ENCODE data around the gene FHOD3. TPM values are rescaled to one million over a fixed set of nuclear protein-coding genes. Genes with fewer than 3 reads are reported as not detected.
A peak's percentile ranks its signal among the peaks of the same experiment; 100 is the strongest.

The FHOD3 gene
- total and polyA plus RNA-seq, 9 donors = 27.1 to 36.8 (median 33.7) TPM

DNA sequence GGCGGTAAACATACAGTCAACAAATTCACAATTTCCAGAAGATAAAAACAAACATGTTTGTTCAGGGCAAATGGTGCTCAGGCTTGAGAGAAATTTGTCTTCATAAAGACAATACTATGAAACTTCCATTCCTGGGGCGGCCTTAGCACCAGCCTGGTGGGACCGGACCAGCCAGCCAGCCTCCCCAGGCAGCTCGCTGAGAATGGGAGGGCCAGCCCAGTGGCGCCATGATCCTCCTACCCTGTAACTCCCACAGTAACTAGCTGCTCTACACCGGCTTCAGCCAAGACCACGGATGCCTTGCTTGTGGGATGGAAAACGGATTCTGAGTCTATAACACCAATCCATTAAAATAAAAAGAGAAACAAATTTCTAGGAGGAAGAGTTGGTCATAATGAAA lies 24.2 kb upstream of the FHOD3 start:
- H3K27me3 ChIP-seq (ENCODE audit: control insufficient read depth, insufficient read depth, low read length) = no peaks in the 10 kb centered on the region
- WGBS (ENCODE audit: insufficient coverage) = no CpG with 5 or more reads among the region's 8 CpGs
- H3K9me3 ChIP-seq (replicated peaks; ENCODE audit: control insufficient read depth, low read depth, low read length) = no peaks in the 10 kb centered on the region

DNA sequence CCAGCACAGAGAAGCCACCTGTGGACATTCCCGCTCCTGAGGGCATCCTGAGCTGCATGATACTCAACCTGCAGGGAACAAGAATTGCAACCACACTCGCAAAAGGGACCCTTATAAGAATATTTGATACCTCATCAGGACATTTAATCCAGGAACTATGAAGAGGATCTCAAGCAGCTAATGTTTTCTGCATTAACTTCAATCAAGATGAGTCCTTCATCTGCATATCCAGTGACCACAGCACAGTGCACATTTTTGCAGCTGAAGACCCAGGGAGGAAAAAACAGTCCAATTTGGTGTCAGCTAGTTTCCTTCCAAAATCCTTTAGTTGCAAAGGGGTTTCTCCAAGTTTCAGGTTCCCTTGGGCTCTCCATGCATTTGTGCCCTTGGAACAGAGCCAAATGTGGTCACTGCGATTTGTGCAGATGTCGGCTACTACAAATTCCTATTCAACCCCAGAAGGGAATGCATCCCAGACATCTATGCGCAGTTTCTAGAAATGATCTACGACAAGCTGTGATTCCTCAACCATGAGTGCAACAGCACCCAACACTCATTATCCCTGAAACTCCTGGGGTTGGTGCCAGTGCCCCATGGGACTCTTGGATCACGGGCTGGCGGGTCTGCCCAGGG lies 23.3 kb upstream of the FHOD3 start:
- Histone ChIP-seq H3K4me3 (ENCODE audit: low read length) (no peak overlapping the region), H3K27me3 (ENCODE audit: control insufficient read depth, insufficient read depth, low read length) (peaks cover 2% of the 10 kb centered on the region), H3K36me3 (ENCODE audit: control insufficient read depth, insufficient read depth, low read length) (no peaks in the 10 kb centered on the region), H3K27ac (ENCODE audit: low read length) (no peak overlapping the region), H3K9me3 (replicated peaks; ENCODE audit: control insufficient read depth, low read depth, low read length) (no peaks in the 10 kb centered on the region), H3K4me1 (ENCODE audit: control insufficient read depth, insufficient read depth, low read length) (no peaks in the 10 kb centered on the region)
- DNase-seq = no peak
- WGBS (ENCODE audit: insufficient coverage) = 78% methylated on average over 8 of the region's 8 CpGs

More for the DNA sequence above, 24.2 kb upstream of the FHOD3 start:
- H3K27ac ChIP-seq (ENCODE audit: low read length) = no peak overlapping the region
- DNase-seq = no peak
- H3K36me3 ChIP-seq (ENCODE audit: control insufficient read depth, insufficient read depth, low read length) = no peaks in the 10 kb centered on the region
- H3K4me3 ChIP-seq (ENCODE audit: low read length) = no peak overlapping the region
- H3K4me1 ChIP-seq (ENCODE audit: control insufficient read depth, insufficient read depth, low read length) = no peaks in the 10 kb centered on the region

DNA sequence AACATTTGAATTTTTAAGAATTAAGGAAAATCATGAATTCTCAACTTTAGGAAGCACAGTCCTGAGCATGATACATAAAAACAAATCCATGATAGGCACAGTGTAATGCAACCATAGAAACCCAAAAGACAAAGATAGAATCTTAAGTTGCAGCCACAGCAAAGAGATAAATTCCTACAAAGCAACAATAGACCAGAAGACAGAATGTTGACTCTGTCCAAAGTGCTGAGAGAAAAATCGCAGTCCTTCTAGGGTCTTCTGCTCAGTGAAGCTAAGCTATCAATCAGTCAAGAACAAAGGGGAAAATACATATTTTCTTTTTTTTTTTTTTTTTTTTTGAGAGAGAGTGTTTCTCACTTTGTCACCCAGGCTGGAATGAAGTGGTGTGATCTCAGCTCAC lies 22.0 kb upstream of the FHOD3 start:
- WGBS (ENCODE audit: insufficient coverage) = no CpG with 5 or more reads among the region's 1 CpG
- DNase-seq = no peak
- Histone ChIP-seq H3K9me3 (replicated peaks; ENCODE audit: control insufficient read depth, low read depth, low read length) (no peaks in the 10 kb centered on the region), H3K27me3 (ENCODE audit: control insufficient read depth, insufficient read depth, low read length) (peaks cover 2% of the 10 kb centered on the region), H3K27ac (ENCODE audit: low read length) (no peak overlapping the region), H3K36me3 (ENCODE audit: control insufficient read depth, insufficient read depth, low read length) (no peaks in the 10 kb centered on the region), H3K4me1 (ENCODE audit: control insufficient read depth, insufficient read depth, low read length) (no peaks in the 10 kb centered on the region), H3K4me3 (ENCODE audit: low read length) (no peak overlapping the region)

DNA sequence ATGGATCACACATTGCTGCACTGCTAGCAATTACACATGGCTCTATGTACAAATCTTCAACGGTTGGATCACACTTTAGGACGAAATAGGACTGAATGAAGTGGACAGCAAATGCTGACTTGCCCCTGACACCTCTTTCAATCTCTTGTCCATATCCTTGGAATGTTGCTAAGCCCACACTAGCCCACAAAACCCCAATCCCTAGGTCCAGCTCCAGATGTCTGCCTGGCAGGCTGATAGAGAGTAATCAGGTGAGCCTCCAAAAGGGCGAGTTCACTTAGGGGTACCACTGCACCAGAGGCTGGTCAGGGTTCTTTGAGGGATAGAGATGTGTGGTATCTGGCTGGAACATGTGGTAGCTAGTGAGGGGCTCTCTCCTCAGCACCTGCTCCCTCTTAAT lies 18.5 kb upstream of the FHOD3 start:
- peaks cover 9% of the 10 kb centered on the region for H3K27me3 ChIP-seq (ENCODE audit: control insufficient read depth, insufficient read depth, low read length)
- 59% methylated on average over 2 of the region's 3 CpGs for WGBS (ENCODE audit: insufficient coverage)
- H3K36me3 ChIP-seq (ENCODE audit: control insufficient read depth, insufficient read depth, low read length) = no peaks in the 10 kb centered on the region
- DNase-seq = no peak
- H3K4me1 ChIP-seq (ENCODE audit: control insufficient read depth, insufficient read depth, low read length) = no peaks in the 10 kb centered on the region
- no peak overlapping the region for H3K4me3 ChIP-seq (ENCODE audit: low read length)
- no peaks in the 10 kb centered on the region for H3K9me3 ChIP-seq (replicated peaks; ENCODE audit: control insufficient read depth, low read depth, low read length)
- H3K27ac ChIP-seq (ENCODE audit: low read length) = no peak overlapping the region

DNA sequence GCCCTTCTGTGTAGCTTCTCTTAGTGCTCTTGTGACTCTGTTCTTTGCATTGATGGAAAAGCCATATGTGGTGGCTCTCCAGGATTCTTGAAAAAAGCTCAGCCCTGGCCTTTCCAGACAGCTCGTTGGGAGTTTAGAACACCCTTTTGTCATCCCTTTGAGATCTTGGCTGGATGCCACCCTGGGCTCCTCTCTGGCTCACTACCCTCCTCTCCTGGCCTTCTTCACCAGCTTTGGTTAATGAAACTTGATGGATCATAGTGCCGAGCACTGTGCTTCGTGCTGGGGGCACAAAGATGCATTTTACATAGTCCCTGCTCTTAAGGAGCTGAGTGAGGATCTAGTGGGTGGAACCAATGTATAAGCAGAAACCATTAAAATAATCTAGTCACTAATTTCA lies 15.6 kb upstream of the FHOD3 start:
- H3K4me1 ChIP-seq (ENCODE audit: control insufficient read depth, insufficient read depth, low read length) = no peaks in the 10 kb centered on the region
- 20% methylated on average over 1 of the region's 3 CpGs for WGBS (ENCODE audit: insufficient coverage)
- no peaks in the 10 kb centered on the region for H3K36me3 ChIP-seq (ENCODE audit: control insufficient read depth, insufficient read depth, low read length)
- H3K9me3 ChIP-seq (replicated peaks; ENCODE audit: control insufficient read depth, low read depth, low read length) = no peaks in the 10 kb centered on the region
- H3K27ac ChIP-seq (ENCODE audit: low read length) = no peak overlapping the region
- H3K27me3 ChIP-seq (ENCODE audit: control insufficient read depth, insufficient read depth, low read length) = peaks cover 9% of the 10 kb centered on the region
- H3K4me3 ChIP-seq (ENCODE audit: low read length) = no peak overlapping the region
- DNase-seq = no peak

DNA sequence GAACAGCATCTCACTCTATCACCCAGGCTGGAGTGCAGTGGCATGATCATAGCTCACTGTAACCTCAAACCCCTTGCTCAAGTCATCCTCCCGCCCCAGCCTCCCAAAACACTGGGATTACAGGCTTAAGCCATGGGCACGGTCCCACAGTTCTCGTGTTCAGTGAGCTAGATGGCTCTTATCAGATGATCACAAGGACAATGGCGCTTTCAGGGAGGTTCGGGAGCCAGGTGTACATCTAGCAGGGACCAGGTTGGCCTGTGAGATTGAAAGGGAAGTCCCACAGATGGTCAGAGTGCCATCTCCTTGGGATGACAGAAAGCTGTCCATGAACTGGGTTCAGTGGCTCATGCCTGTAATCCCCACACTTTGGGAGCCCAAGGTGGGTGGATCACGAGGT lies 14.1 kb upstream of the FHOD3 start:
- H3K27ac ChIP-seq (ENCODE audit: low read length) = no peak overlapping the region
- 76% methylated on average over 4 of the region's 6 CpGs for WGBS (ENCODE audit: insufficient coverage)
- no peak overlapping the region for H3K4me3 ChIP-seq (ENCODE audit: low read length)
- DNase-seq = no peak
- peaks cover 9% of the 10 kb centered on the region for H3K27me3 ChIP-seq (ENCODE audit: control insufficient read depth, insufficient read depth, low read length)
- H3K4me1 ChIP-seq (ENCODE audit: control insufficient read depth, insufficient read depth, low read length) = no peaks in the 10 kb centered on the region
- H3K36me3 ChIP-seq (ENCODE audit: control insufficient read depth, insufficient read depth, low read length) = no peaks in the 10 kb centered on the region
- peaks cover 2% of the 10 kb centered on the region for H3K9me3 ChIP-seq (replicated peaks; ENCODE audit: control insufficient read depth, low read depth, low read length)

DNA sequence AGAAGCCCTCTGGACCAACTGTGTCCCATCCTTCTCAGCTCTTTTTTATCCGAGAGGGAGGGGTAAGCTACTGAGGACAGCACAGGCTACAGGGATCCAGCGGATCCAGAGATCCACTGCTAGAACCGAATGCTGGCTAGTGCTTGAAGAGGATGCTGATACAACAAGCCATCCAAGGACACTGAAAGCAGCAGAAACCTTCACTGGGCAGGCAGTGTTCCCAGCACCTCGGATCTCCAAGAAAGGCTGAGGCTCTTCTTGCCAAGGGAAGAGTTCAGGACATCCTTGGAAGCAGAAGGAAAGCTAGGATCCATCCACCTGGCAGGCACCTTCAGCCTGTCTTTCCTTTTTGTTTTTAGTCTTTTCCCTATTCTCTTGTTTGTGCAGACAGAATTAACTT lies 13.2 kb upstream of the FHOD3 start:
- Histone ChIP-seq H3K9me3 (replicated peaks; ENCODE audit: control insufficient read depth, low read depth, low read length) (peaks cover 5% of the 10 kb centered on the region), H3K36me3 (ENCODE audit: control insufficient read depth, insufficient read depth, low read length) (no peaks in the 10 kb centered on the region), H3K27me3 (ENCODE audit: control insufficient read depth, insufficient read depth, low read length) (peaks cover 7% of the 10 kb centered on the region), H3K4me1 (ENCODE audit: control insufficient read depth, insufficient read depth, low read length) (no peaks in the 10 kb centered on the region), H3K27ac (ENCODE audit: low read length) (no peak overlapping the region), H3K4me3 (ENCODE audit: low read length) (no peak overlapping the region)
- 84% methylated on average over 4 of the region's 4 CpGs for WGBS (ENCODE audit: insufficient coverage)
- DNase-seq = no peak

DNA sequence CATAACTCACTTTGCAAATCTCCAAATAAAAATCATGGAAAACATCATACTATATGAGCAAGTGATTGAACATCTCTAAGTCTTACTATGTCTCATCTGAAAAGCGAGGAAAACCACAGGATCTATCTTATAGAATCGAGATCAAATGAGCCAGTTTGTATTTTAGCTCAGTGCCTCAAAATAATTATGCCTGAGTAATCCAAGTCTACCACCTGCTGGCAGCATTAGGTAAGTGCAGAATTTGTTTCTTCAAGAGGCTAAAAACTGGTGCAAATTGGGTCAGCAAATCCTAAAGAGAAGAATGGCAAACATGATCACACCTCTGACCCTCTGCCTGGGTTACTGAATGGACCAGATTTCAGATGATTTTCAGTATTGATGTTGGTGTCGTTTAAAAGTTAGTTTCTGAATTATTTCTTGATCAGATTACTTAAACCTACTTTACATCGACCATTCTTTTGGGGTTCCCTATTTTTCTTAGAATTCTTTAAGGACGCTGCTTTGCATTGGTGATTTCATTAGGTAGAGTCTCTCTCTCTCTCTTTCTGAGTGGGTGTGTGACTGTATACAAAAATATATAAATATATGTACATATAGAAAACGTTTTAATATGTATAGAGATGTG lies 12.7 kb upstream of the FHOD3 start:
- Histone ChIP-seq H3K9me3 (replicated peaks; ENCODE audit: control insufficient read depth, low read depth, low read length) (peaks cover 5% of the 10 kb centered on the region), H3K27me3 (ENCODE audit: control insufficient read depth, insufficient read depth, low read length) (peaks cover 7% of the 10 kb centered on the region), H3K36me3 (ENCODE audit: control insufficient read depth, insufficient read depth, low read length) (no peaks in the 10 kb centered on the region), H3K4me3 (ENCODE audit: low read length) (no peak overlapping the region), H3K4me1 (ENCODE audit: control insufficient read depth, insufficient read depth, low read length) (no peaks in the 10 kb centered on the region), H3K27ac (ENCODE audit: low read length) (no peak overlapping the region)
- DNase-seq = peak; percentile 79
- no CpG with 5 or more reads among the region's 6 CpGs for WGBS (ENCODE audit: insufficient coverage)

DNA sequence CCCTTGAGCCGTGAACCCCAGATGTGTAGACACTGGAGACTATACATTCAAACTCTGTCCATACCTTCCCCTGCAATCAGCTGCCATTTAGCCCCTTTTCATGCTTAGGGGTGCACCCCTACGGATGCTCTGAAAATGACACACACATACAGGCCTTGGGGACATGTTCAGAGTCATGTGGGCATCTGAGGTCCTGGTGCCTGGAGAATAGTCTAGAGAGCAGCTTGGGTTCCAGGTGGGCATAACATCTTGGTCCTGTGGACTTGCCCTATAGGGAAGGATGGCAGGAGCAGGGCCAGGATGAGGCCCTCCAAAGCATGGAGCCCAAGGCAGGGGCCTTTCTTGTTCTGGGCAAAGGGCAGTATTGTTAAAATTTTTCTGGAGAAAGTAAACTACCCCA lies 9.9 kb upstream of the FHOD3 start:
- DNase-seq = no peak
- Histone ChIP-seq H3K27me3 (ENCODE audit: control insufficient read depth, insufficient read depth, low read length) (peaks cover 2% of the 10 kb centered on the region), H3K4me3 (ENCODE audit: low read length) (no peak overlapping the region), H3K4me1 (ENCODE audit: control insufficient read depth, insufficient read depth, low read length) (no peaks in the 10 kb centered on the region), H3K27ac (ENCODE audit: low read length) (no peak overlapping the region), H3K9me3 (replicated peaks; ENCODE audit: control insufficient read depth, low read depth, low read length) (peaks cover 5% of the 10 kb centered on the region), H3K36me3 (ENCODE audit: control insufficient read depth, insufficient read depth, low read length) (no peaks in the 10 kb centered on the region)
- no CpG with 5 or more reads among the region's 2 CpGs for whole genome bisulfite sequencing (ENCODE audit: insufficient coverage)

DNA sequence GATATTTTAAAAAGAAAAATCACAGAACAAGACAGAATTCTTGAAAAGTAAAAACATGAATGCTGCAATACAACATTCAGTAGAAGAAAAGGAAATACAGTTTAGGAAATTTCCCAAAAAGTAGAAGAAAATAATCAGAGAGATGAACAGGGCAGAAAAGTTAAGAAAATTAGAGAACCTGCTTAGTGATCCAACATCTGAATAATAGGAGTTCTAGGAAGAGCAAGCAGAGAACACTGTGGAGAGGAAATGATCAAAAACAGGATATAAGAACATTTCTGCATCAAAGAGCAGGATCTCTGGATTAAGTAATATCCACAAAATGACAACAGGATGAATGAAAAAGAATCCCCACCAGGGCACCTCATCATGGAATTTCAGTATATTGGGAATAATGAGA lies 8.8 kb upstream of the FHOD3 start:
- Histone ChIP-seq H3K4me1 (ENCODE audit: control insufficient read depth, insufficient read depth, low read length) (no peaks in the 10 kb centered on the region), H3K36me3 (ENCODE audit: control insufficient read depth, insufficient read depth, low read length) (no peaks in the 10 kb centered on the region), H3K27me3 (ENCODE audit: control insufficient read depth, insufficient read depth, low read length) (no peaks in the 10 kb centered on the region), H3K9me3 (replicated peaks; ENCODE audit: control insufficient read depth, low read depth, low read length) (peaks cover 5% of the 10 kb centered on the region), H3K4me3 (ENCODE audit: low read length) (no peak overlapping the region), H3K27ac (ENCODE audit: low read length) (no peak overlapping the region)
- DNase-seq = no peak

DNA sequence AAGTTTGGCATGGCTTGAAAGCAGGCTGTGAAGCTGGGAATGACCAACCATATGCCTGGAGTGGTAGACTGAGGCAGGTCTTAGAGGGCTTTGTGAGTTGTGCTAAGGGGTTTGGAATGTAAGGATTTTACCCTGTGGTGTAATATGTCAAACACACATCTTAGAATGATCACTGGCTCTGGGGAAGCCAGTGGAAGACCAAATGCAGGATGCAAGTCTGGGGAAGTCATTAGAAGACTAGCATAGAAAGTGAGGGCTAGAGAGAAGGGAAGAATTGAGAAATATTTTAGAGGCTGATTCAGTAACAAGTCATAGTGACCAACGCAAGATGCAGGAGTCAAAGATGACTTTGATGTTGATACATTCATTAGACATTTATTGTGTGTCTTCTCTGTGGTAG lies 3.5 kb upstream of the FHOD3 start:
- peaks cover 7% of the 10 kb centered on the region for H3K4me1 ChIP-seq (ENCODE audit: control insufficient read depth, insufficient read depth, low read length)
- WGBS (ENCODE audit: insufficient coverage) = no CpG with 5 or more reads among the region's 1 CpG
- H3K27ac ChIP-seq (ENCODE audit: low read length) = no peak overlapping the region
- peaks cover under 1% of the 10 kb centered on the region for H3K9me3 ChIP-seq (replicated peaks; ENCODE audit: control insufficient read depth, low read depth, low read length)
- peaks cover 28% of the 10 kb centered on the region for H3K27me3 ChIP-seq (ENCODE audit: control insufficient read depth, insufficient read depth, low read length)
- no peaks in the 10 kb centered on the region for H3K36me3 ChIP-seq (ENCODE audit: control insufficient read depth, insufficient read depth, low read length)
- no peak for DNase-seq
- H3K4me3 ChIP-seq (ENCODE audit: low read length) = no peak overlapping the region
